GM18505 (cell line): ENCODE results near the gene STX2.

Experiments
- ATAC-seq: cut with Tn5 transposase; IDR thresholded peaks from one replicate; pipeline ENCODE4 v1.9.1; 2021; ENCODE audit not compliant: unreplicated experiment
- POLR2A ChIP-seq: IDR thresholded peaks from 4 replicates; pipeline ENCODE4 v1.6.1; 2011; ENCODE audit warnings: borderline replicate concordance; ENCODE audit not compliant: insufficient read depth, insufficient read length; ENCODE audit errors: extremely low read depth

Gene STX2

DNA sequence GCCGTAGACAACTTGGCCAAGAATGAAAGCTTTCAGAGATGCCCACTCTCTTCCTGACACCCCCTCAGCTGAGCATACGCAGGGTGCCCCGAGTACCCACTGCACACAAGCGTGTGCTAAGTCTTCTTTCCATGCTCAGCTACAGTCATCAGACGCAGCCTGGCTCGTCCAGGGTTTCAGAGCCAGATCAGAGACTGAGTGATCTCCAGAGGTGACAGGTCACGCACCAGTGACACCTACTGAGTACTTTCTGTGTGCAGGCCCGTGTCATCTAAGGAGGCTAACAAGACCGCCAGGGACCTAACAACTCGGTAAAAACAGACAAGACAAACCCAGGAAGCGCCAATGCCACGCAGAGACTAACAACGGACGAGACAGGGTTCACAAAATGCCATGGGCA, 25.1 kb downstream of the STX2 start:
- TF ChIP-seq POLR2A, result no peak
- peak; percentile 36 for ATAC-seq

DNA sequence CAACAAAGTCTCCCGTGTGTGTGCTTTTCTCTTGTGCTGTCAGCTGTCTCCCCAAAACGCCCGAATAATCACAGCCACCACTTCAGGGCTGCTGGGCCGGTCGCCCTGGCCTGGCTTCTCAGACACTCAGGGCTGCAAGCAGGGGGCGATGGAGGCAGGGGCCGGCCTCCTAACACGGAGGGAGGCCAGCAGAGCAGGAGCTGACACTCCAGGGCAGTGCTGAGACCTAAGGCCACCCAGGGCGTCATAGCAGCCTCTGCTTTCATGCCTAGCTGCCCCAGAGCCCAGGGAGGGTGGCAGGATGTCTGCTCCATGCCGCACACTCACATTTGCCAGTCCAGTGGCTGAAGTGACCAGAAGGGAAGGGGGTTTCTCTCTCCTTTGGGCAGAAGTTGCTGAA, 25.6 kb downstream of the STX2 start:
- TF ChIP-seq POLR2A, result no peak
- ATAC-seq, result no peak

DNA sequence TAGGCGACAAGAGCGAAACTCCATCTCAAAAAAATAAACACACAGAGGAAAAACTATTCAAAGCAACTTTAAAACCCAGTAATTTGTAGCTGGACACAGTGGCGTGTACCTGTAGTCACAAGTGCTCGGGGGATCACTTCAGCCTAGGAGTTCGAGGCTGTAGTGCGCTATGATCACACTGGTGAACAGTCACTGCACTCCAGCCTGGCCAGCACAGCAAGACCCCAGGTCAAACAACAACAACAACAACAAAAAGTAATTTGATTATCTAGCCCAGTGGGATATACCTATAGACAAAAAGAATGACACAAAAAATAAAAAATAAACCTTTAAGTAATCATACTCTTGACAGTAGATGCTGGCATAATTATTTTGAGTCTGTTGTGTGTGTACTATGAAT, 29.3 kb downstream of the STX2 start:
- no peak for ATAC-seq
- no peak for TF ChIP-seq POLR2A

GRCh38 chr12:130807309-130807708, 31.7 kb downstream of the STX2 start:
- no peak for TF ChIP-seq POLR2A
- ATAC-seq, result no peak

GRCh38 chr12:130806574-130806973, 32.5 kb downstream of the STX2 start:
- TF ChIP-seq POLR2A, result no peak
- no peak for ATAC-seq

- no peak for ATAC-seq
- TF ChIP-seq POLR2A, result no peak
Measured at GRCh38 chr12:130805635-130806034, 33.4 kb downstream of the STX2 start.

- TF ChIP-seq POLR2A, result no peak
- no peak for ATAC-seq
Measured at GRCh38 chr12:130804216-130804615, 34.8 kb downstream of the STX2 start.

DNA sequence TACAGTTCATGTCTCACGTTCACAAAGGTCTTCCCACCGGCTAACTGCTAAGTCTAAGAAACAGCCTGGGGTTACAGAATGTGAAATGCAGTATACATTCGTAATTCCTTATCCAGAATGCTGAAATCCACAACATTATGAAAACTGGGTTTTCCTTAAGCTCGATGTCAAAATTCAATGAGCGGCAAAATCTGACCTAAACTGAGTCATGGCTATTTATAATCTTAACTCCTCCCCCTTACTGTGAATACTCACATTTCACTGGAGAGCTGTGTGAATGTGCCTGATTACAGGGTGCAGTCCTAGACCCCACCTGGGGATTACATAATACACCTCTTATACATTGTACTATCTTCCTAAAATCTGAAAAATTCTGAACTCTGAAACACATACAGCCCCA, 35.3 kb downstream of the STX2 start:
- no peak for ATAC-seq
- TF ChIP-seq POLR2A, result no peak

- ATAC-seq, result no peak
- TF ChIP-seq POLR2A, result no peak
Measured at GRCh38 chr12:130800312-130800711, 38.7 kb downstream of the STX2 start.

GRCh38 chr12:130799051-130799450, 40.0 kb downstream of the STX2 start:
- no peak for ATAC-seq
- no peak for TF ChIP-seq POLR2A

DNA sequence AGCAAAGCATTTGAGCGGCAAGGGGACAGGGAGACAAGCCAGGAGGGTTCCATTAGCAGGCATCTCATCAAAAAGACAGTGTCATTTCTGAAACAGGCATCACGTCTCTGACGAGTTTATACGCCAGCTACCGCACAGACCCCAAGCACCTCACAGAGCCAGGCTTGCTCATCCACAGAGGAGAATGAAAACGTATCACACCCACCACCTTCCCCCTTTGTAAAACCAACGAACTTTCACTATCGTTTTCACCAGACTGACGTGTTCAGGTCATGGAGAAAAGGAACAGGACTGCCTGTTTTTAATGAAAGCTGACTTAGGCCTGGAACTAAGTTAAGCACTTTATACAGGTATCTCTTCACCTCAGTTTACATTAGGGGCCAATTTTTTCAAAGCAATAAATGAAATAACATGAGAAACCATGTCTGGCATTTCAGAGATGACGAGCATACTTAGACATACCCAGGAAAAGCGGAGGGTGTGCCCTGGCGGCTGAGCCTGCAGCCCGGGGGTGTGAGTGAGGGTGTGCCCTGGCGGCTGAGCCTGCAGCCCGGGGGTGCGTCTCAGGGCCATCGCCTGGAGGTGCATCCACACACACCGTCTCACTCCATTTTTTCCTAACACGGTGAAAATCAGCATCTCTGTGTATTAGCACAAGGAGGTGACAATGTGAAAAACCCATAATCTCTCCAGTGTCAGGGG, 41.9 kb downstream of the STX2 start:
- TF ChIP-seq POLR2A, result no peak
- ATAC-seq, result peak; percentile 66

DNA sequence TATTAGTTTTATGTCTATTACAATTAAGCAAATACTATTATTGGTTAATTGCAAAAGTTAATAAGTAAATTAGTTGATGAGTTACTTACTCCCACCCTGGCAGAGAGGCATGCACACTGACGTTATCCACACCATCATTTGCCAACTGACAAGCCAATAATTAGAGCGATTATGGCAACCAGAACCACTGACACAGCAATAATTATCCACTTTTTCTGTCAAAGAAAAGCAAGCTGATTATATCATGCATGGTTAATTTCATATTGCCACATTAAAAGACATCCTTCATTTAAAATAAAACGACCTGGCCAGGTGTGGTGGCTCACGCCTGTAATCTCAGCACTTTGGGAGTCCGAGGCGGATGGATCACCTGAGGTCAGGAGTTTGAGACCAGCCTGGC, 43.1 kb downstream of the STX2 start:
- TF ChIP-seq POLR2A, result no peak
- ATAC-seq, result no peak

DNA sequence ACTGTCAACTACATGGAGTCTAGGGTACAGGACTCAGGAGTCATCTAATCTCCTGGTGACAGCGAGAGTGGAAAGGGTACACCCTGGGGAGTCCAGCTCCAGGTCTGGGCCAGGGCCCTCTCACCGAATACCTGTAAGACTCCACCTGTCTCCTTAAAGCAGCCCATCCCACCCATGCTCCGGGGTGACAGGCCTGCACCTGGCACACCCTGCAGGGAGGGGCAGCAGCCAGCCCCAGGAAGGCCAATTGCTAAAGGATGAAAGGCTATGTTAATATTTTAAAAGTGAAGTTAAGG, 45.5 kb downstream of the STX2 start:
- no peak for TF ChIP-seq POLR2A
- no peak for ATAC-seq

- no peak for TF ChIP-seq POLR2A
- ATAC-seq, result no peak
Measured at GRCh38 chr12:130792821-130793553, 46.1 kb downstream of the STX2 start.

- TF ChIP-seq POLR2A, result no peak
- ATAC-seq, result no peak
Measured at GRCh38 chr12:130791629-130792028, 47.4 kb downstream of the STX2 start.

- no peak for TF ChIP-seq POLR2A
- no peak for ATAC-seq
Measured at GRCh38 chr12:130788515-130788914, 50.5 kb downstream of the STX2 start.
